Panc1 (cell line): Measurements from ENCODE around the gene RGPD8. TPM values are rescaled to one million over a fixed set of nuclear protein-coding genes. Genes with fewer than 3 reads are reported as not detected.

Experiments
- ATAC-seq: fragments of 200-7000 bp; cut with Tn5 transposase; 2 replicates; pipeline ENCODE4 v1.9.1; 2020; ENCODE audit warnings: mild to moderate bottlenecking, moderate library complexity
- BruUV-seq: library from RNA; stranded (reverse); fragments of 400-500 nt; replicated peaks from 2 replicates; lab custom pipeline; 2021; lab: Mats Ljungman, UMichigan
- CTCF ChIA-PET: fragments of 300-600 bp; sonication (Branson Sonifier 250); formaldehyde crosslinking; loops from one replicate; lab custom pipeline; 2022; ENCODE audit warnings: antibody characterized with exemption; lab: Charles Lee
- POLR2A ChIA-PET: fragments of 300-600 bp; sonication (Branson Sonifier 250); formaldehyde crosslinking; loops from one replicate; lab custom pipeline; 2022; ENCODE audit warnings: antibody characterized with exemption; lab: Charles Lee
- DNase-seq: peaks from one replicate; pipeline ENCODE4 v3.0.0-alpha.2; 2010; ENCODE audit warnings: low read depth, low spot score
- H3K27ac ChIP-seq: 2 replicates; pipeline ENCODE4 v1.5.1; 2011; ENCODE audit warnings: mild to moderate bottlenecking, low read length, inconsistent platforms
- H3K27me3 ChIP-seq: fragments of 200-500 bp; sonication (Bioruptor generic); 2 replicates; pipeline ENCODE4 v1.6.0; 2014; ENCODE audit warnings: low read length, inconsistent platforms; ENCODE audit not compliant: control insufficient read depth, insufficient read depth
- H3K36me3 ChIP-seq: fragments of 200-500 bp; sonication (Bioruptor generic); 2 replicates; pipeline ENCODE4 v1.5.1; 2014; ENCODE audit warnings: inconsistent platforms, mild to moderate bottlenecking, low read length, moderate library complexity; ENCODE audit not compliant: control insufficient read depth, insufficient read depth
- H3K4me1 ChIP-seq: 2 replicates; pipeline ENCODE4 v1.5.1; 2011; ENCODE audit warnings: inconsistent platforms, mild to moderate bottlenecking, low read length, moderate library complexity; ENCODE audit not compliant: control insufficient read depth, insufficient read depth
- H3K4me3 ChIP-seq, 2 experiments: 2 replicates each; pipeline ENCODE4 v1.5.1; 2011 to 2012; ENCODE audit warnings: low read depth in 2 of 2, low read length in 2 of 2, mild to moderate bottlenecking in 2 of 2, inconsistent platforms in 1 of 2, moderate library complexity in 1 of 2
- H3K9me3 ChIP-seq: fragments of 200-500 bp; sonication (Bioruptor generic); 2 replicates; pipeline ENCODE4 v1.5.1; 2014; ENCODE audit warnings: low read depth, mild to moderate bottlenecking, inconsistent platforms, low read length, moderate library complexity; ENCODE audit not compliant: control insufficient read depth, insufficient read depth
- POLR2AphosphoS5 ChIP-seq: IDR thresholded peaks from 2 replicates; pipeline ENCODE4 v1.6.1; 2012; ENCODE audit warnings: mild to moderate bottlenecking, low read depth, low read length, moderate library complexity
- SIN3A ChIP-seq: IDR thresholded peaks from 2 replicates; pipeline ENCODE4 v1.6.1; 2012; ENCODE audit warnings: low read depth, mild to moderate bottlenecking, low read length, moderate library complexity, borderline replicate concordance; ENCODE audit not compliant: insufficient read depth
- TCF7L2 ChIP-seq: IDR thresholded peaks from 2 replicates; pipeline ENCODE4 v1.6.1; 2011; ENCODE audit warnings: mild to moderate bottlenecking, low read depth, low read length, inconsistent platforms
- in situ Hi-C: cut with HindIII; loops from 2 replicates; pipeline ENCODE4 v1.10.0; 2016; ENCODE audit warnings: low sequenced_read_pairs, low pct_unique_long_range_greater_than_20kb
- intact Hi-C: fragments of 100-400 bp; cut with micrococcal nuclease; formaldehyde crosslinking; loops from one replicate; pipeline ENCODE4 v1.10.0; 2022; ENCODE audit not compliant: unreplicated experiment
- total RNA-seq: library from RNA; stranded (reverse); gene quantifications from one replicate; pipeline ENCODE4 v1.2.1, GENCODE V29; 2021; ENCODE audit not compliant: unreplicated experiment
- TF ChIP-seq, protein P1 (sequence below), 2 experiments: IDR thresholded peaks; 2 replicates each; pipeline ENCODE4 v1.6.1; 2011 to 2012; ENCODE audit warnings: low read depth in 2 of 2, control low read depth in 1 of 2, low read length in 1 of 2, mild to moderate bottlenecking in 1 of 2, moderate library complexity in 1 of 2; ENCODE audit not compliant: insufficient read depth in 1 of 2
- TF ChIP-seq, protein P2 (sequence below): fragments of 450-650 bp; IDR thresholded peaks from 2 replicates; pipeline ENCODE4 v1.5.1; 2017; ENCODE audit warnings: mild to moderate bottlenecking

RGPD8 gene
- total RNA-seq, 1 experiment from 2014 or later = 20.9 TPM

DNA sequence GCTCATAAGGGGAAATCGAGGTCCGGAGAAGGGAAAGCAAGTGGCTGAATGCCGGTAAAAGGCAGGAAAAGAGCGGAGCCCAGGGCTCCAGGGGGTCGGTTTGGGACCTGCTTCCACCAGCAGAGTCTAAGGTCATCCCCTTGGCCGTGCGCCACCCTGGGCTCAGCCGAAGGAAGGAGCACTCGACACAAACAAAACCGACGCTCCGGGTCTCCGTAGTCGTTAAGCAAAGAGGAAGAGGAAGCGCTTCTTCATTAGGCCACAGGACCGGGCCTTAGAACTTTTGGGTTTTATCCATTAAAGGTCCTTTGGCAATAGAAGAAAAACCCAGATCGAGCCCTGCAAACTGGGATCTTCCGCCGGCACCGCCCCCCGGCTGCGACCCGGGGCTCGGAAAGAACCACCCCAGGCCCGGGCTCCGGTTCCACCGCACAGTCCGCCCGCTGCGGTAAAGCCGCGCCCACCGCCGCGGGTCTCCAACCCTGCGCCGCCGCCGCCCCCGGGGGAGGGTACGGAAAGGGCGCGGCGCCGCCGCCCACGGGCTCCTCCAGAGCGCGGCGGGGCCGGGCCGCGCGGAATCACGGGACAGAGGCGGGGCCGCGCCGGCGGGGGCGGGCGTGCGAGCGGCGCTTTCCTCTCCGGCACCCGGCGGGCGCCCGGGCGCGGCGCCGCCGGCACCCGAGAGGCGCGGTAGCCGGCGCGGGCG, 48.2 kb upstream of the RGPD8 start, which contains the start of gene TTL:
Gene TTL, plus strand, starts transcription at position 629 of the 706 bp plus-strand sequence. CDS start 189 bp downstream, outside the sequence.
- H3K4me3 ChIP-seq = peak within 1 kb of the TSS; percentile 94 to 95
- no peaks in the 10 kb centered on the region for H3K27me3 ChIP-seq
- H3K36me3 ChIP-seq = no peaks in the 10 kb centered on the region; the same call in 1 of the 2 replicates
- peak within 1 kb of the TSS; percentile 91 for H3K27ac ChIP-seq
- H3K4me1 ChIP-seq = peaks cover 16% of the 10 kb centered on the region
- TF ChIP-seq, protein P1, sequence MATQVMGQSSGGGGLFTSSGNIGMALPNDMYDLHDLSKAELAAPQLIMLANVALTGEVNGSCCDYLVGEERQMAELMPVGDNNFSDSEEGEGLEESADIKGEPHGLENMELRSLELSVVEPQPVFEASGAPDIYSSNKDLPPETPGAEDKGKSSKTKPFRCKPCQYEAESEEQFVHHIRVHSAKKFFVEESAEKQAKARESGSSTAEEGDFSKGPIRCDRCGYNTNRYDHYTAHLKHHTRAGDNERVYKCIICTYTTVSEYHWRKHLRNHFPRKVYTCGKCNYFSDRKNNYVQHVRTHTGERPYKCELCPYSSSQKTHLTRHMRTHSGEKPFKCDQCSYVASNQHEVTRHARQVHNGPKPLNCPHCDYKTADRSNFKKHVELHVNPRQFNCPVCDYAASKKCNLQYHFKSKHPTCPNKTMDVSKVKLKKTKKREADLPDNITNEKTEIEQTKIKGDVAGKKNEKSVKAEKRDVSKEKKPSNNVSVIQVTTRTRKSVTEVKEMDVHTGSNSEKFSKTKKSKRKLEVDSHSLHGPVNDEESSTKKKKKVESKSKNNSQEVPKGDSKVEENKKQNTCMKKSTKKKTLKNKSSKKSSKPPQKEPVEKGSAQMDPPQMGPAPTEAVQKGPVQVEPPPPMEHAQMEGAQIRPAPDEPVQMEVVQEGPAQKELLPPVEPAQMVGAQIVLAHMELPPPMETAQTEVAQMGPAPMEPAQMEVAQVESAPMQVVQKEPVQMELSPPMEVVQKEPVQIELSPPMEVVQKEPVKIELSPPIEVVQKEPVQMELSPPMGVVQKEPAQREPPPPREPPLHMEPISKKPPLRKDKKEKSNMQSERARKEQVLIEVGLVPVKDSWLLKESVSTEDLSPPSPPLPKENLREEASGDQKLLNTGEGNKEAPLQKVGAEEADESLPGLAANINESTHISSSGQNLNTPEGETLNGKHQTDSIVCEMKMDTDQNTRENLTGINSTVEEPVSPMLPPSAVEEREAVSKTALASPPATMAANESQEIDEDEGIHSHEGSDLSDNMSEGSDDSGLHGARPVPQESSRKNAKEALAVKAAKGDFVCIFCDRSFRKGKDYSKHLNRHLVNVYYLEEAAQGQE (IDR thresholded peaks at IDR 0.05; ENCODE audit: insufficient read depth in 1 of 2, low read depth in 2 of 2, low read length in 1 of 2) = no peak
- no peak for TF ChIP-seq TCF7L2
- TF ChIP-seq SIN3A = no peak; the same call in 1 of the 2 replicates
- TF ChIP-seq, protein P2, sequence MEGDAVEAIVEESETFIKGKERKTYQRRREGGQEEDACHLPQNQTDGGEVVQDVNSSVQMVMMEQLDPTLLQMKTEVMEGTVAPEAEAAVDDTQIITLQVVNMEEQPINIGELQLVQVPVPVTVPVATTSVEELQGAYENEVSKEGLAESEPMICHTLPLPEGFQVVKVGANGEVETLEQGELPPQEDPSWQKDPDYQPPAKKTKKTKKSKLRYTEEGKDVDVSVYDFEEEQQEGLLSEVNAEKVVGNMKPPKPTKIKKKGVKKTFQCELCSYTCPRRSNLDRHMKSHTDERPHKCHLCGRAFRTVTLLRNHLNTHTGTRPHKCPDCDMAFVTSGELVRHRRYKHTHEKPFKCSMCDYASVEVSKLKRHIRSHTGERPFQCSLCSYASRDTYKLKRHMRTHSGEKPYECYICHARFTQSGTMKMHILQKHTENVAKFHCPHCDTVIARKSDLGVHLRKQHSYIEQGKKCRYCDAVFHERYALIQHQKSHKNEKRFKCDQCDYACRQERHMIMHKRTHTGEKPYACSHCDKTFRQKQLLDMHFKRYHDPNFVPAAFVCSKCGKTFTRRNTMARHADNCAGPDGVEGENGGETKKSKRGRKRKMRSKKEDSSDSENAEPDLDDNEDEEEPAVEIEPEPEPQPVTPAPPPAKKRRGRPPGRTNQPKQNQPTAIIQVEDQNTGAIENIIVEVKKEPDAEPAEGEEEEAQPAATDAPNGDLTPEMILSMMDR = no peak
- peak; percentile 37; the same call in 1 of the 2 replicates for TF ChIP-seq POLR2AphosphoS5
- in situ Hi-C loops = no loop called here
- POLR2A ChIA-PET = no interaction called here
- no TSS peak for BruUV-seq
- CTCF ChIA-PET = interaction anchor here (0.6 kb wide), 1 partner anchor 664 kb away, joined by 4 read pairs; no protein-coding TSS in a partner anchor
- intact Hi-C loops = loop anchor here (5.0 kb wide), 1 partner anchor 101 kb away; the partner anchor contains the start of gene CHCHD5
- no peaks in the 10 kb centered on the region for H3K9me3 ChIP-seq
- DNase-seq = no peak
- peak; percentile 89 for ATAC-seq

- Histone ChIP-seq H3K27me3 (no peaks in the 10 kb centered on the region), H3K4me1 (peaks cover 16% of the 10 kb centered on the region), H3K9me3 (no peaks in the 10 kb centered on the region), H3K27ac (peak overlapping the region; percentile 80), H3K4me3 (peak overlapping the region; percentile 77 to 94), H3K36me3 (no peaks in the 10 kb centered on the region; the same call in 1 of the 2 replicates)
- intact Hi-C loops = loop anchor here (5.0 kb wide), 1 partner anchor 101 kb away; the partner anchor contains the start of gene CHCHD5
- ChIA-PET CTCF (interaction anchor here (0.6 kb wide), 2 partner anchors 126 to 665 kb away, joined by 4 read pairs; no protein-coding TSS in a partner anchor), POLR2A (no interaction called here)
- TF ChIP-seq, protein P1 (IDR thresholded peaks at IDR 0.05; ENCODE audit: insufficient read depth in 1 of 2, low read depth in 2 of 2, low read length in 1 of 2) = no peak
- TF ChIP-seq, protein P2 = peak; percentile 95
- TF ChIP-seq SIN3A = 0 out of 2 replicates have a peak, but pooled peaks have one; percentile 60
- no peak for TF ChIP-seq POLR2AphosphoS5
- TF ChIP-seq TCF7L2 = no peak
- in situ Hi-C loops = no loop called here
- no TSS peak for BruUV-seq
- ATAC-seq = peak; percentile 90
- peak; percentile 62 for DNase-seq
These were observed 47.6 kb upstream of the RGPD8 start for GRCh38 chr2:112481050-112481527.
